Measurements from ENCODE around the gene NCOA5. TPM values are rescaled to one million over a fixed set of nuclear protein-coding genes. Genes with fewer than 3 reads are reported as not detected.

Gene NCOA5
- total RNA-seq, 3 donors from 2014 or later (not counting 1 experiment from before 2014, with no cell fraction given): 8.8 to 18.4 (median 18.0) TPM

- no peak for ATAC-seq
- intact Hi-C loops (cut with micrococcal nuclease): no loop called here
- no peaks in the 10 kb centered on the region for H3K36me3 Mint-ChIP-seq
- Histone ChIP-seq H3K36me3 (ENCODE audit: control insufficient read depth, insufficient read depth, low read length) (no peaks in the 10 kb centered on the region), H3K4me3 (ENCODE audit: low read length) (no peak overlapping the region), H3K27me3 (ENCODE audit: control insufficient read depth, insufficient read depth, low read length) (peaks cover 30% of the 10 kb centered on the region), H3K4me1 (ENCODE audit: control insufficient read depth, insufficient read depth, low read length) (peaks cover 37% of the 10 kb centered on the region), H3K9me3 (ENCODE audit: control insufficient read depth, insufficient read depth, low read length) (no peaks in the 10 kb centered on the region), H3K27ac (ENCODE audit: low read length) (no peak overlapping the region)
- H3K27me3 Mint-ChIP-seq (ENCODE audit: low read depth in 2 of 2): peaks cover 38 to 57% of the 10 kb centered on the region in 2 donors
- no peak overlapping the region for H3K4me3 Mint-ChIP-seq
- H3K27ac Mint-ChIP-seq: no peak overlapping the region
- DNase-seq: no peak
- H3K9me3 Mint-ChIP-seq: no peaks in the 10 kb centered on the region
- peaks cover 18 to 33% of the 10 kb centered on the region in 2 donors for H3K4me1 Mint-ChIP-seq
- 95% methylated on average over 4 of the region's 4 CpGs for WGBS (ENCODE audit: insufficient coverage)
- TF ChIP-seq CTCF (IDR thresholded peaks at IDR 0.05): no peak
Measured at GRCh38 chr20:46018112-46018511, 71.7 kb downstream of the NCOA5 start.

GRCh38 chr20:46017272-46017671, 72.5 kb downstream of the NCOA5 start:
- WGBS (ENCODE audit: insufficient coverage): 40% methylated on average over 3 of the region's 4 CpGs
- TF ChIP-seq CTCF (IDR thresholded peaks at IDR 0.05): no peak
- peaks cover 45 to 62% of the 10 kb centered on the region in 2 donors for H3K27me3 Mint-ChIP-seq (ENCODE audit: low read depth in 2 of 2)
- ATAC-seq (no peak), DNase-seq (no peak)
- no peaks in the 10 kb centered on the region for H3K36me3 Mint-ChIP-seq
- H3K27me3 ChIP-seq (ENCODE audit: control insufficient read depth, insufficient read depth, low read length): peaks cover 34% of the 10 kb centered on the region
- intact Hi-C loops (cut with micrococcal nuclease): no loop called here
- no peak overlapping the region for H3K27ac Mint-ChIP-seq
- H3K4me3 ChIP-seq (ENCODE audit: low read length): no peak overlapping the region
- H3K27ac ChIP-seq (ENCODE audit: low read length): no peak overlapping the region
- no peaks in the 10 kb centered on the region for H3K9me3 ChIP-seq (ENCODE audit: control insufficient read depth, insufficient read depth, low read length)
- H3K4me3 Mint-ChIP-seq: no peak overlapping the region
- no peaks in the 10 kb centered on the region for H3K36me3 ChIP-seq (ENCODE audit: control insufficient read depth, insufficient read depth, low read length)
- H3K4me1 Mint-ChIP-seq: peaks cover 12 to 36% of the 10 kb centered on the region in 2 donors
- no peaks in the 10 kb centered on the region for H3K9me3 Mint-ChIP-seq
- H3K4me1 ChIP-seq (ENCODE audit: control insufficient read depth, insufficient read depth, low read length): peaks cover 35% of the 10 kb centered on the region

GRCh38 chr20:46014517-46015396, 75.0 kb downstream of the NCOA5 start:
- Mint-ChIP-seq H3K9me3 (no peaks in the 10 kb centered on the region), H3K27ac (peak overlapping the region; percentile 3 to 50), H3K27me3 (ENCODE audit: low read depth in 2 of 2) (peaks cover 59 to 73% of the 10 kb centered on the region in 2 donors), H3K4me3 (peak overlapping the region; percentile 67), H3K36me3 (no peaks in the 10 kb centered on the region), H3K4me1 (peaks cover 21 to 43% of the 10 kb centered on the region in 2 donors)
- 84% methylated on average over 7 of the region's 7 CpGs for WGBS (ENCODE audit: insufficient coverage)
- no peak for TF ChIP-seq CTCF (IDR thresholded peaks at IDR 0.05)
- DNase-seq (no peak), ATAC-seq (no peak)
- H3K27me3 ChIP-seq (ENCODE audit: control insufficient read depth, insufficient read depth, low read length): peaks cover 43% of the 10 kb centered on the region
- H3K36me3 ChIP-seq (ENCODE audit: control insufficient read depth, insufficient read depth, low read length): no peaks in the 10 kb centered on the region
- no peak overlapping the region for H3K4me3 ChIP-seq (ENCODE audit: low read length)
- H3K9me3 ChIP-seq (ENCODE audit: control insufficient read depth, insufficient read depth, low read length): peaks cover 11% of the 10 kb centered on the region
- peaks cover 47% of the 10 kb centered on the region for H3K4me1 ChIP-seq (ENCODE audit: control insufficient read depth, insufficient read depth, low read length)
- no peak overlapping the region for H3K27ac ChIP-seq (ENCODE audit: low read length)
- intact Hi-C loops (cut with micrococcal nuclease): loop anchor here (5.0 kb wide), 1 partner anchor 42 kb away; the partner anchor contains the start of gene ZNF335
